Measurements from ENCODE around the gene CDH12. TPM values are rescaled to one million over a fixed set of nuclear protein-coding genes. Genes with fewer than 3 reads are reported as not detected.

CDH12 gene
- total RNA-seq, 1 experiment from 2014 or later: not detected

DNA sequence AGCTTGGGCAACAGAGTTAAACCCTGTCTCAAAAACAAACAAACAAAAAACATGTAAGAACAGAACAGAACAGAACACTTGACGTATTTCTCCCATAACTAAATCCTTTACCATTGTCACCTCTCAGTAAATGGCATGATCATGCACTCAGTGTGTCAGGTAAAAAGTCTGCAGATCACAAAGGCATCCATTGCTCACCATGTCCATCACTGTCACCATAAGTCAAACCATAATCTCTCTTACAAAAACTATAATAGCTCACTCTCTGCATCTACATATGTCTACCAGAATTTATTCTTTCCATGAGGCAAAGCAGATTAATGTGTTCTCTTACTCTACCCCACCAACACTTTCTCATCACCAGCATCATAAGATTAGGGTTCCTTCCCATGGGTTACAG, 387.5 kb downstream of the CDH12 start:
- H2AFZ ChIP-seq (ENCODE audit: low read length): no peak overlapping the region

DNA sequence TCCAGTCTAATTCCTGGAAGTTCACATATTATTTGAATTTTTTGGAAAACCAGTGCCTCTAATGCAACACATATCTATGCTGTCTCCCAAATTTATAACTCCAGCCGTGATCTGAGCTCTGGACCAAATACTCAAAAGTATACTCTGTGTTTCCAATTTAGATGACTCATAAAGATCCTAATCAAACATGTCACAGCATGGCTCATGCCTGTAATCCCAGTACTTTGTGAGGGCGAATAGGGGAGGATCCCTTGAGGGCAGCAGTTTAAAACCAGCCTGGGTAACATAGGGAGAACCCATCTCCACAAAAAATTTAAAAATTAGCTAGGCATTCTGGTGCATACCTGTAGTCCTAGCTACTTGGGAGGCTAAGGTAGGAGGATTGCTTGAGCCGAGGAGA, 388.0 kb downstream of the CDH12 start:
- no peak for DNase-seq
- Histone ChIP-seq H3K9ac (ENCODE audit: low read length) (no peak overlapping the region), H3K9me3 (ENCODE audit: low read length) (no peaks in the 10 kb centered on the region), H3K36me3 (ENCODE audit: insufficient read depth, low read length) (no peaks in the 10 kb centered on the region), H3K9me2 (replicated peaks; ENCODE audit: insufficient read depth, low read length) (no peaks in the 10 kb centered on the region), H3K27ac (ENCODE audit: low read length) (no peak overlapping the region), H3K27me3 (ENCODE audit: low read length) (no peaks in the 10 kb centered on the region), H3K4me2 (ENCODE audit: low read depth, low read length, poor library complexity, severe bottlenecking) (no peak overlapping the region), H3K79me2 (ENCODE audit: low read length) (no peaks in the 10 kb centered on the region), H2AFZ (ENCODE audit: low read length) (no peak overlapping the region), H4K20me1 (ENCODE audit: insufficient read depth, low read depth, low read length) (no peaks in the 10 kb centered on the region), H3K4me1 (ENCODE audit: low read length) (no peaks in the 10 kb centered on the region), H3K4me3 (ENCODE audit: low read length) (no peak overlapping the region)

More for the DNA sequence above, 387.5 kb downstream of the CDH12 start:
- Histone ChIP-seq H4K20me1 (ENCODE audit: insufficient read depth, low read depth, low read length) (no peaks in the 10 kb centered on the region), H3K9me3 (ENCODE audit: low read length) (no peaks in the 10 kb centered on the region), H3K9me2 (replicated peaks; ENCODE audit: insufficient read depth, low read length) (no peaks in the 10 kb centered on the region), H3K79me2 (ENCODE audit: low read length) (no peaks in the 10 kb centered on the region), H3K27ac (ENCODE audit: low read length) (no peak overlapping the region), H3K4me2 (ENCODE audit: low read depth, low read length, poor library complexity, severe bottlenecking) (no peak overlapping the region), H3K4me1 (ENCODE audit: low read length) (no peaks in the 10 kb centered on the region), H3K36me3 (ENCODE audit: insufficient read depth, low read length) (no peaks in the 10 kb centered on the region), H3K4me3 (ENCODE audit: low read length) (no peak overlapping the region), H3K9ac (ENCODE audit: low read length) (no peak overlapping the region), H3K27me3 (ENCODE audit: low read length) (no peaks in the 10 kb centered on the region)
- no peak for DNase-seq

DNA sequence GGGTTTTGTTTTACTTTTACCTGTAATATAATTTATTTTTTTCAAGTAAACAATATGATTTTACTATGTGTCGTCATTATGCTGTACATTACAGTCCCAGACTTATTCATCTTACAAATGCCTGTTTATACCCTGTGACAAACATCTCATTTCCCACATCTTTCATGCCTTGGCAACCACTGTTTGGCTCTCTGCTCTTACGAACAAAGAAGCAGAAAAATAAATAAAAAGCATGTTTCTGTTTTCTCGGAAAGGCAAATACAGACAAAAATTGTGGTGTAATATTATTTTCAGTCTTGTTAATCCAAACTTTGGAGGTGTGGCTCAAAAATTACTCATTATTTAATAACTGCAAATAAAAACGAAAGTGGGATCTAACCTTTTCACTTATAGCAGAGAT, 393.0 kb downstream of the CDH12 start:
- no peaks in the 10 kb centered on the region for H3K4me1 ChIP-seq (ENCODE audit: low read length)
- DNase-seq: no peak
- no peaks in the 10 kb centered on the region for H3K9me2 ChIP-seq (replicated peaks; ENCODE audit: insufficient read depth, low read length)
- H3K9ac ChIP-seq (ENCODE audit: low read length): no peak overlapping the region
- no peak overlapping the region for H2AFZ ChIP-seq (ENCODE audit: low read length)
- no peaks in the 10 kb centered on the region for H3K36me3 ChIP-seq (ENCODE audit: insufficient read depth, low read length)
- H3K79me2 ChIP-seq (ENCODE audit: low read length): no peaks in the 10 kb centered on the region
- no peaks in the 10 kb centered on the region for H3K9me3 ChIP-seq (ENCODE audit: low read length)
- no peak overlapping the region for H3K4me3 ChIP-seq (ENCODE audit: low read length)
- H3K27ac ChIP-seq (ENCODE audit: low read length): no peak overlapping the region
- H4K20me1 ChIP-seq (ENCODE audit: insufficient read depth, low read depth, low read length): no peaks in the 10 kb centered on the region
- no peaks in the 10 kb centered on the region for H3K27me3 ChIP-seq (ENCODE audit: low read length)
- H3K4me2 ChIP-seq (ENCODE audit: low read depth, low read length, poor library complexity, severe bottlenecking): no peak overlapping the region

DNA sequence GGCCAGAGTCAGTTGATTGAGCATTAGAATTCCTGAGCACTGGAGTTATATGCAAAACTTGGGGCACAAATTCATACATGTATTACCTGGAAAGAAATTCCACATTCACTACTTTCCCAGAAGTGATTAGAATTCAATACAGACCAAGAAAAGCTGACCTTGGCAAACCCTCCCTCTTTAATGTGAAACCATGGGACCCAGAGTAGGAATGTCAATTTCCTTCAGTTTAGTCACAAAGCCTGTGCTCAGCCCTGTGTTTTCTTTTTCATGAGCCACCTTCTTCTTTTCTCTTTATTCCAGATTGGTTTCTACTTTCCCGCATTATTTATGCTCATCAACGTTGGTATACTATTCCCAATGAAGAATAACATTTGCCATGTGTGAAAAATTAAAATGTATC, 420.2 kb downstream of the CDH12 start:
- no peak for DNase-seq
- no peaks in the 10 kb centered on the region for H3K27me3 ChIP-seq (ENCODE audit: low read length)
- no peaks in the 10 kb centered on the region for H4K20me1 ChIP-seq (ENCODE audit: insufficient read depth, low read depth, low read length)
- H3K9me2 ChIP-seq (replicated peaks; ENCODE audit: insufficient read depth, low read length): no peaks in the 10 kb centered on the region
- H3K36me3 ChIP-seq (ENCODE audit: insufficient read depth, low read length): no peaks in the 10 kb centered on the region
- H3K4me3 ChIP-seq (ENCODE audit: low read length): no peak overlapping the region
- no peak overlapping the region for H3K27ac ChIP-seq (ENCODE audit: low read length)
- H3K4me1 ChIP-seq (ENCODE audit: low read length): no peaks in the 10 kb centered on the region
- H3K4me2 ChIP-seq (ENCODE audit: low read depth, low read length, poor library complexity, severe bottlenecking): no peak overlapping the region
- H2AFZ ChIP-seq (ENCODE audit: low read length): no peak overlapping the region
- no peaks in the 10 kb centered on the region for H3K79me2 ChIP-seq (ENCODE audit: low read length)
- no peaks in the 10 kb centered on the region for H3K9me3 ChIP-seq (ENCODE audit: low read length)
- no peak overlapping the region for H3K9ac ChIP-seq (ENCODE audit: low read length)

DNA sequence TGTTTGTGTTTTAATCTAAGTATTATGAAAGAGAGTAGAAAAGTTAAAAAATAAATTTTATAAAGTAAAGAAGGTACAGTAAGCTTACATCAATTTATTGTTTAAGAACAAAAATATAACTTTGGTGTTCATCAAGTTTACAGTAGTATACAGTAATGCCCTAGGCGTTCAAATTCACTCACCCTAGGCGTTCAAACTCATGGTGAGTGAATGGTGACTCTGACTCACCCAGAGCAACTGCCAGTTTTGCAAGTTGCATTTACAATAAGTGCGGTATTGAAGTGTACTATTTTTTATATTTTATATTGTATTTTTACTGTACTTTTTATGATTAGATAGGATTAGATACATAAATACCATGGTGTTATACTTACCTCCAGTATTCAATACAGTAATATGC, 421.3 kb downstream of the CDH12 start:
- H3K4me3 ChIP-seq (ENCODE audit: low read length): no peak overlapping the region
- H3K79me2 ChIP-seq (ENCODE audit: low read length): no peaks in the 10 kb centered on the region
- no peaks in the 10 kb centered on the region for H3K9me2 ChIP-seq (replicated peaks; ENCODE audit: insufficient read depth, low read length)
- H3K4me1 ChIP-seq (ENCODE audit: low read length): no peaks in the 10 kb centered on the region
- no peaks in the 10 kb centered on the region for H4K20me1 ChIP-seq (ENCODE audit: insufficient read depth, low read depth, low read length)
- H3K27me3 ChIP-seq (ENCODE audit: low read length): no peaks in the 10 kb centered on the region
- H3K27ac ChIP-seq (ENCODE audit: low read length): no peak overlapping the region
- H3K4me2 ChIP-seq (ENCODE audit: low read depth, low read length, poor library complexity, severe bottlenecking): no peak overlapping the region
- no peak overlapping the region for H2AFZ ChIP-seq (ENCODE audit: low read length)
- no peaks in the 10 kb centered on the region for H3K9me3 ChIP-seq (ENCODE audit: low read length)
- H3K36me3 ChIP-seq (ENCODE audit: insufficient read depth, low read length): no peaks in the 10 kb centered on the region
- no peak overlapping the region for H3K9ac ChIP-seq (ENCODE audit: low read length)
- no peak for DNase-seq

DNA sequence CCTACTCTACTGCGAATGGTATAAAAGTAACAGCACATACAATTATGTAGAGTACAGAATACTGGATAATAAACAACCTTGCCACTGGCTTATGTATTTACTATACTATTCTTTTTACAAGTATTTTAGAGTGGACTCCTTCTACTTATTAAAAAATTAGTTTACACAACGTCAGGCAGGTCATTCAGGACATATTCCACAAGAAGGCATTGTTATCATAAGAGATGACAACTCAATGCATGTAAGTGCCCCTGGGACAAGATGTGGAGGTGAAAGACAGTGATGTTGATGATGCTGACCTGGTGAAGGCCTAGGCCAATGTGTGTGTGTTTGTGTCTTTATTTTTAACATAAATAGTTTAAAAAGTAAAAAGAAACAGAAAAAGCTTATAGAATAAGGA, 421.7 kb downstream of the CDH12 start:
- Histone ChIP-seq H3K4me2 (ENCODE audit: low read depth, low read length, poor library complexity, severe bottlenecking) (no peak overlapping the region), H3K4me3 (ENCODE audit: low read length) (no peak overlapping the region), H3K36me3 (ENCODE audit: insufficient read depth, low read length) (no peaks in the 10 kb centered on the region), H3K9ac (ENCODE audit: low read length) (no peak overlapping the region), H3K27me3 (ENCODE audit: low read length) (no peaks in the 10 kb centered on the region), H3K27ac (ENCODE audit: low read length) (no peak overlapping the region), H4K20me1 (ENCODE audit: insufficient read depth, low read depth, low read length) (no peaks in the 10 kb centered on the region), H3K79me2 (ENCODE audit: low read length) (no peaks in the 10 kb centered on the region), H3K9me2 (replicated peaks; ENCODE audit: insufficient read depth, low read length) (no peaks in the 10 kb centered on the region), H3K4me1 (ENCODE audit: low read length) (no peaks in the 10 kb centered on the region), H3K9me3 (ENCODE audit: low read length) (no peaks in the 10 kb centered on the region), H2AFZ (ENCODE audit: low read length) (no peak overlapping the region)
- peak; percentile 43 for DNase-seq

DNA sequence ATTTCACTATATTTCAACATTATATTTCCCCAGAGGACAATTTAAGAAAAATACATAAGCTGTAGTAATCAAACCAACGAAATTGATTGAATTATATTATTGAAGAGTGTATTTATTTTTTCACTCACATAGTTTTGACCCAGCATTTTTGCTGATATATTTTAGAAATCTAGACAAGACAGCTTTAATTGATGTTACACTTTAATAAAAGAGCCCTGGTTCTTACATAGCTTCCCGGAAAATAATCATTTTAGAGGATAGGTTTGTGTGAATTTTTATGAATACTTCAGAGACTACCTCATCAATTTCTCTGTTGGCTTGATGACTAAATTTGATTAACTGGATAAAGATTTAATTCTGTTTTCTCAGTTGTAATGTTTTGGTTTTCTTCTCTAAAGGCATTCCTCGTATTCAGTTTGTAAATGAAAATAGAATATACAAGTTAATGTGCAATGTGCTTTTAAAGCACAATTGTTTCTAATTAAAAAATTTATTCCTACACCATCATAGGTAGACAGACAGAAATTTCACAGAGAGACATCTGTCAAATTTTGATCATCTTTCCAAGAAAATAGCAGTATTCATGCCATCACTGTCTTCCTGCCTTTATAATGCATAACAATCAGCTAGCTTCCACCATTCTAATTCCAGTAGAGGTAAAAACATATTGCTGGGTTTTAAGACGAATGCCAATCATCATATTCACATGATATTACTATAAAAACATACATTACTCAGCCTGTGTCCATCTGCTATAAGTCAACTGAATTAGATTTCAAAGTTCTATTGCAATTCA, 441.4 kb downstream of the CDH12 start:
- H2AFZ ChIP-seq (ENCODE audit: low read length): no peak overlapping the region

DNA sequence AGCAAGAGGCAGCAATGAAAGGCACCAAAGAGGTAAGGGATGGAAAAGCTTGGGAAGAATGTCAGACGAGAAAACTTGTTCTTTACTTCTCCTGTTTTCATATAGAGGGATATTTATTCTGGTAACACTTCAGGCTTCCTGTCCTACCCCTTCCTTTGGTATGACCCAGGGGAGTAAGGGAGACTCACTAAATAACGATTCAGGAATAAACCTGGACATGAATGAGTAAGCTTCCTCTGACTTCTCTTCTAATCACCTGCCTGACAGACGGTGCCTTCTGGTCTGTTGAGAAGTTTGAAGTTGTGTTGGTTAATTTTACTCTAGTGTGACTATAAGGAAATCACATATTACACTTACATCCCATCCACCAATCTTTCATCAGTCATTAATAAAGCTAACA, 461.2 kb downstream of the CDH12 start:
- Histone ChIP-seq H3K4me2 (ENCODE audit: low read depth, low read length, poor library complexity, severe bottlenecking) (no peak overlapping the region), H4K20me1 (ENCODE audit: insufficient read depth, low read depth, low read length) (no peaks in the 10 kb centered on the region), H3K79me2 (ENCODE audit: low read length) (no peaks in the 10 kb centered on the region), H3K36me3 (ENCODE audit: insufficient read depth, low read length) (no peaks in the 10 kb centered on the region), H3K9me3 (ENCODE audit: low read length) (no peaks in the 10 kb centered on the region), H3K4me1 (ENCODE audit: low read length) (no peaks in the 10 kb centered on the region), H2AFZ (ENCODE audit: low read length) (no peak overlapping the region), H3K4me3 (ENCODE audit: low read length) (no peak overlapping the region), H3K9ac (ENCODE audit: low read length) (no peak overlapping the region), H3K9me2 (replicated peaks; ENCODE audit: insufficient read depth, low read length) (no peaks in the 10 kb centered on the region), H3K27ac (ENCODE audit: low read length) (no peak overlapping the region), H3K27me3 (ENCODE audit: low read length) (no peaks in the 10 kb centered on the region)
- no peak for DNase-seq

More for the DNA sequence above, 441.4 kb downstream of the CDH12 start:
- no peak for DNase-seq
- H3K27me3 ChIP-seq (ENCODE audit: low read length): no peaks in the 10 kb centered on the region
- no peak overlapping the region for H3K4me2 ChIP-seq (ENCODE audit: low read depth, low read length, poor library complexity, severe bottlenecking)
- H4K20me1 ChIP-seq (ENCODE audit: insufficient read depth, low read depth, low read length): no peaks in the 10 kb centered on the region
- no peaks in the 10 kb centered on the region for H3K9me3 ChIP-seq (ENCODE audit: low read length)
- no peak overlapping the region for H3K27ac ChIP-seq (ENCODE audit: low read length)
- H3K79me2 ChIP-seq (ENCODE audit: low read length): no peaks in the 10 kb centered on the region
- no peak overlapping the region for H3K4me3 ChIP-seq (ENCODE audit: low read length)
- no peaks in the 10 kb centered on the region for H3K36me3 ChIP-seq (ENCODE audit: insufficient read depth, low read length)
- no peaks in the 10 kb centered on the region for H3K4me1 ChIP-seq (ENCODE audit: low read length)
- no peaks in the 10 kb centered on the region for H3K9me2 ChIP-seq (replicated peaks; ENCODE audit: insufficient read depth, low read length)
- H3K9ac ChIP-seq (ENCODE audit: low read length): no peak overlapping the region
